Loucy (cell line): Measurements from ENCODE around the gene AKT1.

ENCODE experiments used
- H2AFZ ChIP-seq: fragments of 200-600 bp; sonication (generic); 2 replicates; pipeline ENCODE4 v1.6.0; 2016; ENCODE audit warnings: antibody characterized with exemption, mild to moderate bottlenecking, low read length, moderate library complexity
- H3F3A ChIP-seq: fragments of 200-600 bp; 2 replicates; pipeline ENCODE4 v1.6.0; 2016; ENCODE audit warnings: antibody characterized with exemption, low read depth, mild to moderate bottlenecking
- H3K27me3 ChIP-seq: fragments of 200-600 bp; sonication (generic); 2 replicates; pipeline ENCODE4 v1.6.1; 2014; ENCODE audit warnings: low read length, mild to moderate bottlenecking; ENCODE audit not compliant: insufficient read depth, poor library complexity, severe bottlenecking
- H3K36me3 ChIP-seq: fragments of 200-600 bp; sonication (generic); 2 replicates; pipeline ENCODE4 v1.6.1; 2016; ENCODE audit warnings: low read length; ENCODE audit not compliant: insufficient read depth
- H3K4me1 ChIP-seq: fragments of 200-600 bp; sonication (generic); 2 replicates; pipeline ENCODE4 v1.5.1; 2014; ENCODE audit warnings: low read length, mild to moderate bottlenecking; ENCODE audit not compliant: insufficient read depth, poor library complexity, severe bottlenecking
- H3K4me2 ChIP-seq: fragments of 200-600 bp; sonication (generic); 2 replicates; pipeline ENCODE4 v1.6.0; 2014; ENCODE audit warnings: antibody characterized with exemption, low read length, low read depth, mild to moderate bottlenecking; ENCODE audit not compliant: poor library complexity, severe bottlenecking
- H3K4me3 ChIP-seq: fragments of 200-600 bp; sonication (generic); 2 replicates; pipeline ENCODE4 v1.5.1; 2014; ENCODE audit warnings: low read length, mild to moderate bottlenecking, mixed read lengths; ENCODE audit not compliant: poor library complexity, severe bottlenecking
- H3K79me2 ChIP-seq: fragments of 200-600 bp; sonication (generic); 2 replicates; pipeline ENCODE4 v1.6.1; 2014; ENCODE audit warnings: low read length; ENCODE audit not compliant: insufficient read depth
- H3K9ac ChIP-seq: fragments of 200-600 bp; sonication (generic); 2 replicates; pipeline ENCODE4 v1.6.0; 2014; ENCODE audit warnings: mild to moderate bottlenecking, low read depth, low read length, moderate library complexity; ENCODE audit not compliant: poor library complexity, severe bottlenecking
- H3K9me2 ChIP-seq: fragments of 200-600 bp; sonication (generic); replicated peaks from 2 replicates; pipeline ENCODE4 v1.6.1; 2016; ENCODE audit warnings: low read depth, low read length, mixed read lengths
- H3K9me3 ChIP-seq: fragments of 200-600 bp; sonication (generic); 2 replicates; pipeline ENCODE4 v1.6.1; 2014; ENCODE audit warnings: mild to moderate bottlenecking, antibody characterized with exemption, low read length, low read depth; ENCODE audit not compliant: insufficient read depth
- H4K20me1 ChIP-seq: fragments of 200-600 bp; sonication (generic); 2 replicates; pipeline ENCODE4 v1.6.0; 2014; ENCODE audit warnings: antibody characterized with exemption, low read length, mild to moderate bottlenecking; ENCODE audit not compliant: insufficient read depth, poor library complexity, severe bottlenecking
- EZH2phosphoT487 ChIP-seq: fragments of 200-600 bp; IDR thresholded peaks from 2 replicates; pipeline ENCODE4 v1.6.1; 2018; ENCODE audit warnings: antibody characterized with exemption, mild to moderate bottlenecking, moderate library complexity, borderline replicate concordance
- TF ChIP-seq, protein P1 (sequence below): fragments of 200-600 bp; sonication (generic); conservative IDR thresholded peaks from 2 replicates; pipeline ENCODE4 v1.5.1; 2014; ENCODE audit warnings: mild to moderate bottlenecking, antibody characterized with exemption, low read length

The AKT1 gene

DNA sequence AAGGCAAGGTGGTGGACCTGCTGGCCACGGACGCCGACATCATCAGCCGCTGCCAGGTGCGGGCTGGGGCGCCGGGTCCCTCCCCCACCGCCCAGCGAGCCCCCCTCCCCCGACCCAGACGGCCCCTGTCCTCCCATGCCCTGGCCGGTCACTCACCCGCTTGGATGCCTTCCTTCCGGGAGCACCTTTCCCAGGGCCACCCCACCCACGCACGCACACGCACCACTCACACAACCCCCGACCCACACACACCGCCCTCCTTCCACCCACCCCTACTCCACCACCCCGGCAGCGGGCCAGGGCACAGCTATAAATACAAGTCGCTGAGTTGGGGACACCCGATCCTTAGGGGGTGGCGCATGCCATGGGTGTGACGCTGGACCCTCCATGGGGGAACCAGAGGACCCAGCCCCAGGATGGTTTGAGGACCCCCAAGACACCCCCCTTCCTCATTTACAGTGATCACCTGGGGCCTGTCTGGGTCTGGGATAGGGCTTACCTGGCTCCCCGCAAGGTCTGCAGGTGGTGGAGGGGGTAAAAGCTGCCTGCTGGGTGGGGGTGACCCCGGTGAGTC lies 71.1 kb downstream of the AKT1 start:
- Histone ChIP-seq H3K9me2 (no peaks in the 10 kb centered on the region), H4K20me1 (no peaks in the 10 kb centered on the region), H3K4me3 (peak overlapping the region; percentile 81), H3F3A (no peaks in the 10 kb centered on the region), H3K36me3 (no peaks in the 10 kb centered on the region), H3K4me2 (peak overlapping the region; percentile 85), H2AFZ (peak overlapping the region; percentile 83; the same call in 1 of the 2 replicates), H3K4me1 (peaks cover 6% of the 10 kb centered on the region), H3K9me3 (no peaks in the 10 kb centered on the region), H3K27me3 (no peaks in the 10 kb centered on the region), H3K9ac (peak overlapping the region; percentile 69), H3K79me2 (no peaks in the 10 kb centered on the region)
- TF ChIP-seq, protein P1, sequence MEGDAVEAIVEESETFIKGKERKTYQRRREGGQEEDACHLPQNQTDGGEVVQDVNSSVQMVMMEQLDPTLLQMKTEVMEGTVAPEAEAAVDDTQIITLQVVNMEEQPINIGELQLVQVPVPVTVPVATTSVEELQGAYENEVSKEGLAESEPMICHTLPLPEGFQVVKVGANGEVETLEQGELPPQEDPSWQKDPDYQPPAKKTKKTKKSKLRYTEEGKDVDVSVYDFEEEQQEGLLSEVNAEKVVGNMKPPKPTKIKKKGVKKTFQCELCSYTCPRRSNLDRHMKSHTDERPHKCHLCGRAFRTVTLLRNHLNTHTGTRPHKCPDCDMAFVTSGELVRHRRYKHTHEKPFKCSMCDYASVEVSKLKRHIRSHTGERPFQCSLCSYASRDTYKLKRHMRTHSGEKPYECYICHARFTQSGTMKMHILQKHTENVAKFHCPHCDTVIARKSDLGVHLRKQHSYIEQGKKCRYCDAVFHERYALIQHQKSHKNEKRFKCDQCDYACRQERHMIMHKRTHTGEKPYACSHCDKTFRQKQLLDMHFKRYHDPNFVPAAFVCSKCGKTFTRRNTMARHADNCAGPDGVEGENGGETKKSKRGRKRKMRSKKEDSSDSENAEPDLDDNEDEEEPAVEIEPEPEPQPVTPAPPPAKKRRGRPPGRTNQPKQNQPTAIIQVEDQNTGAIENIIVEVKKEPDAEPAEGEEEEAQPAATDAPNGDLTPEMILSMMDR = no peak
- TF ChIP-seq EZH2phosphoT487 = no peak

DNA sequence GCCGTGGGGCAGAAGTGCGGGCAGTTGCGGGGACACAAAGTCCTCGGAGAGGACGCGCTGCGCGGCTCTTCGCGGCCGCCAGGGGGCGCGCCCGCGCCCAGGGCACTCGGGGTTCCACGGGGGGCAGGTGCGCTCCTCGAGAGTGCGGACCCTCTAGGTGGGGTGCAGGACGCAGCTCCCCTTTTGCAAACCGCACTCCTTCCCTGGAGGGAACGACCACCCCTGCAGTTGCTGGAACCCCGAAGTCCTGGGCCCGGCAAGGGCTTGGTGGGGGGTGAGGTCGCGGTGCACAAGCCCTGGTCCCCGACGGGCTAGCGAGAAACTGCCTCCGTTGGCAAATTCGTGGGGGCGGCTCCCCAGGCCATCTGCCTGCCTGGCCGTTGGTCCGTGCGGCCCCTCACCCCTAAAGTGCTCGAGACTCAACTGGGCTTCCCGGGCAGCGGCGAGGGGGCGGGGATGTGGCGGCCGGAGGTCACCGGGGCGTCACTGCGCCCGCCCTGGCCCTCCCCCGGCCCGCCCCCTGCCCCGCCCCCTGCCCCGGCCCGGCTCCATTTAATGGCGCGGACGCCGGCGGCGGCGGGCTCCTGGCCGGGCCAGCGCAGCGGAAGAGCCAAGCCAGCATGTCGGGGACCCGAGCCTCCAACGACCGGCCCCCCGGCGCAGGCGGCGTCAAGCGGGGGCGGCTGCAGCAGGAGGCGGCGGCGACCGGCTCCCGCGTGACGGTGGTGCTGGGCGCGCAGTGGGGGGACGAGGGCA lies 71.7 kb downstream of the AKT1 start, which contains the start of gene ADSS1:
Gene ADSS1, plus strand, starts transcription at position 579 of the 756 bp plus-strand sequence. Its CDS starts 42 bp downstream, at position 621.
- Histone ChIP-seq H3K79me2 (no peaks in the 10 kb centered on the region), H3K36me3 (no peaks in the 10 kb centered on the region), H3K27me3 (no peaks in the 10 kb centered on the region), H3K9me2 (no peaks in the 10 kb centered on the region), H4K20me1 (no peaks in the 10 kb centered on the region), H3K4me3 (peak within 1 kb of the TSS; percentile 81), H3K9ac (peak within 1 kb of the TSS; percentile 69), H3K4me1 (peaks cover 6% of the 10 kb centered on the region), H3K4me2 (peak within 1 kb of the TSS; percentile 85), H2AFZ (peak within 1 kb of the TSS; percentile 84), H3F3A (no peaks in the 10 kb centered on the region), H3K9me3 (no peaks in the 10 kb centered on the region)
- TF ChIP-seq, protein P1 = peak; percentile 70
- no peak for TF ChIP-seq EZH2phosphoT487

DNA sequence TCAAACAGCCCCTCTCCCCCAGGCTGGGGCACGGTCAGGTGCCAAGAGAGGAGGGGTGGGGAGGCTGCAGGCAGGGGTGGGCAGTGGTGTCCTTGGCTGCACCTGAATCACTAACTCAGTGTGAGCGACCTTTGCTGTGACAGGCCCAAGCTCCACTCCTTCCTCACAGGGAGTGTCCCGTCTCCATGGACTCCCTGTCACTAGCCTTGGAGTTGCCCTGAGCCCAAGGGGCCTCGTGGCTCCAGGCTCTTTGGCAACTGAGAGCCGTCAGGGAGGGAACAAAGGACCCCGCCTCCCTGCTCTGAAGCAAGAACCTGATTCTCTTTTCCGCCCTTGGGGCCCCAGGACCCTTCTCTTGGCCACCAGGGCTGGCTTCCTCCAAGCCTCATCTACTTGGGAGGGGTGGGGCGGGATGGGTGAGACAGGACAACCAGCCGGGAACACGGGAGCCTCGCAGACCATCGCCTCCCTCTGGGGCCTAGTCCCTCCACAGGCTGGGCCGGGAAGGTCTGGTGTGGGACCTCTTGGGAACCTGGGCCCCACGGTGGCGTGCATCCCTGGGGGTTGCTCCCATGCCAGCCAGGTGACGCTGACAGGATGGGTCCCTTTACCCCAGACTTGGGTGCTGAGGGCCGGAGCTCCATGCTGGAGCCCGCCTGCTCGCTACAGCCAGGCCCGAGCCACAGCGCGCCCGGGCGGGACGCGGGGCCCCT lies 72.5 kb downstream of the AKT1 start:
- TF ChIP-seq EZH2phosphoT487 = no peak
- TF ChIP-seq, protein P1 = no peak
- H4K20me1 ChIP-seq = no peaks in the 10 kb centered on the region
- H3K4me2 ChIP-seq = peak overlapping the region; percentile 85
- H3K9ac ChIP-seq = no peak overlapping the region
- peak overlapping the region; percentile 81 for H3K4me3 ChIP-seq
- H3K4me1 ChIP-seq = peaks cover 6% of the 10 kb centered on the region
- H2AFZ ChIP-seq = no peak overlapping the region
- H3K9me2 ChIP-seq = no peaks in the 10 kb centered on the region
- H3K9me3 ChIP-seq = no peaks in the 10 kb centered on the region
- H3K27me3 ChIP-seq = no peaks in the 10 kb centered on the region
- no peaks in the 10 kb centered on the region for H3K79me2 ChIP-seq
- H3F3A ChIP-seq = no peaks in the 10 kb centered on the region
- H3K36me3 ChIP-seq = no peaks in the 10 kb centered on the region
